HG03520 (cell line): ENCODE data around the gene RPL37A.
A peak's percentile ranks its signal among the peaks of the same experiment; 100 is the strongest.

Experiments
- ATAC-seq: cut with Tn5 transposase; IDR thresholded peaks from one replicate; pipeline ENCODE4 v1.9.1; 2021; ENCODE audit warnings: mild to moderate bottlenecking, moderate library complexity; ENCODE audit not compliant: unreplicated experiment

RPL37A gene

DNA sequence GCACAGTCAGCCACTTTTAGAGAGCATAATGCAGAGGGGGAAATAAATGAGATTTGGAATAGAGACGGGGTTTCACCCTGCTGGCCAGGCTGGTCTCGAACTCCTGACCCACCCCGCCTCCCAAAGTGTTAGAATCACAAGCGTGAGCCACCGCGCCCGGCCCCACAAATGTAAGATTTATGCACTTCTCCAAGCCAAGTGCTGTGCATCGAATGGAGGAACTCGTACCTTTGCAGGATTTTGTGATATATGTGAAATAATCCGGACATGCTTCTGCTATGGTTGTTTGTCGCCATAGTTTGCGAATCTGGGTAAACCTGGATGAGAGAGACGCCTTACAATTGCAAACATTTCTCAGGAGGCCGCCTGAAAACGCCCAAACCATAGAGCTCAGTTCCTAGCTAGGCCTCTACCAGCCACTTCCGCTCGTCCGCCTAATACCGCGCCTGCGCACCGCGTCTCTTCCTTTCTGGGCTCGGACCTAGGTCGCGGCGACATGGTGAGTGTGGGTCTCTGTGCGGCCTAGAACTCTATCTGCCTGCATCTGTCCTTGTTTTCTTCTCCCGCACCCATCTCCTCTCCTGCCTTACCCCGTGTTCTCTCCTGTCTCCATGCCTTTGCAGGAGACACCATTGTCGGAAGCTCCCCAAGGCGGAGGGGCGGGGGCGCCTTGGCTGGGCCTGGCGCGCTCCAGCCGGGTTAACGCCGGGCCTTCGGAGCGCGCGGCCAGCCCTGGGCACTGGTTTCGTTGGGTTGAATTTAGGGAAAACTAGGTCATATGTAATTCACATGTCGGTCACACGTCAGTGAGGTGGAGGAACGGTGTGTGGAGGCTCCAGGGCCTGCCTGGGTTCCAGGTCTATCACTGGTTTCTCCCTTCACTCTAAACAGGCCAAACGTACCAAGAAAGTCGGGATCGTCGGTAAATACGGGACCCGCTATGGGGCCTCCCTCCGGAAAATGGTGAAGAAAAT is at the start of gene RPL37A:
TSS of gene RPL37A (plus strand) at position 466 of the 974 bp plus-strand sequence. CDS start at position 497, 31 bp downstream.
- ATAC-seq, result peak; percentile 88

DNA sequence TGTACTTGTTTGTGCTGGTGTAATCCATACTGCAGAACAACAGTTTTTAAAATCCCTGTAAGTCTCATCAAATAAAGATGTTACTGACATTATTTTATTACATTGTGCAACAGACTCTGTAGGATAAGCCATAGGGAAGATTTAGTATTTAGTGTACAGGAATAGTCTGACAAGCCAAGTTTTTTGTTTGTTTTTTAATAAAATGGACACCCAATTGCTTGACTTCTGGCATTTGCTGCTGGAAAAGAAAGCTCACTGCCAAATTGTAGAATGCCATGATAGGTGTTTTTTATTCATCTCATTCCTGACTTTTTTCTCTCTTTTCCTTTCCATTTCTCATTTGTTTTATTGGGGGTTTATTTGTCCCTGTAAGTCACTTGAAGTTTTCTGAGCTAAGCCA is 48.3 kb upstream of the RPL37A start:
- no peak for ATAC-seq

DNA sequence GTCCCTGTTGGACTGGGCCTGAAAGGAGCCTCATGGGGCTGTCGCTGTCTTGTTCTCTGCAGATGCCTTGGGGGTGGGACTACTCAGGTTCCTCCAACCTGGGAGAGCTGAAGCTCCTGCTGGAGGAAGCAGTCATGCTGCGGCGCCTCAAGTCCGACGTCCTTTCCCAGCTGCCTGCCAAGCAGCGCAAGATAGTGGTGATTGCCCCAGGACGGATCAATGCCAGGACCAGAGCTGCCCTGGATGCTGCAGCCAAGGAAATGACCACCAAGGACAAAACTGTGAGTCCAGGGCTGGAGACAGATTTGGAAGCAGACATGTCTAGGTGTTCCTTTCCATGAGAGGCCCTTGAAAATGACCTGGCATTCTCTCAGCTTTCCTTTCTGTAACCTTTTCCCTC is 47.9 kb upstream of the RPL37A start:
- ATAC-seq, result no peak

DNA sequence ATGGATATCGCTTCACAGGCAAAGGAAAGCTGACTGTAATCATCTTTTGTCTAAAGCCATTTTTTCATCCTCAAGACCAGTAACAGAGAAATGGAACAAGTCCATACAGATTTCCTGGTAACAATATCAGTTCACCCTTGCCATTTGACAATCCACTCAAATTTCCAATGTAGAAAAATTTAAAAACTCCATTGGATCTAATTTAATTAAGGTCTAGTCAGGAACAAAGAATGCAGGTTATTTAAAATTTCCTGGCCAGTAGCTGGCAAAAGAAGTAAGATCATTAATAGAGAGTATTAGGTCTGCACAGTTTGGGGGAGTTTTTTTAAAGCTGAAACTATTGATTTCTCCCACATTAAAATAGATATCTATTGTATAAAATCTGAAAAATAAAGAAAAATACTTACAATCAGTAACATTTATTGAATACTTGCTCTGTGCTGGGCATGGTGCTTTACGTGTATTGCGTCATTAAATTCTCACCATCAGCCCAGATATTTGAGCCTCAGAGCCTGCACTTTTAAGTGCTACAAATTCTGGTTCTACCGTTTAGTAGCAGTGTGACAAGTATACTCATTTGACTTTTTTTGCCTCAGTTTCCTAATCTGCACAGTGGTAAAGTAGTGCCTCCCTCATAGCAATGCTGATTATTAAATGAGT is 44.6 kb upstream of the RPL37A start:
- ATAC-seq, result no peak

DNA sequence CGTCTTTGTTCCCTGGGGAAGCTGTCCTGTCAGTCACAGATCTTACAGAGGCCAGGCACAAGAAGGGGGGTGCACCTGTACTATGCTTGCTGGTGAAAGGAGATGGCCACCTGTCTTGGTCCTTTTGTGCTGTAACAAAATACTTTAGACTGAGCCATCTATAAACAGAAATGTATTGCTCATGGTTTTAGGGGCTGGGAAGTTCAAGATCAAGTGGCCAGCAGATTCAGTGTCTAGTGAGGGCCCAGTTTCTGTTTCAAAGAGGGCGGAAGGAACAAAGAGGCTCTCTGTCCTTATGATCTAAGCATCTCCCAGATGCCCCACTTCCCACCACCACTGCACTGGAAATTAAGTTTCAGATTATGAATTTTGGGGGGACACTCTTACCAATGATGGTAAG is 35.5 kb upstream of the RPL37A start:
- no peak for ATAC-seq

DNA sequence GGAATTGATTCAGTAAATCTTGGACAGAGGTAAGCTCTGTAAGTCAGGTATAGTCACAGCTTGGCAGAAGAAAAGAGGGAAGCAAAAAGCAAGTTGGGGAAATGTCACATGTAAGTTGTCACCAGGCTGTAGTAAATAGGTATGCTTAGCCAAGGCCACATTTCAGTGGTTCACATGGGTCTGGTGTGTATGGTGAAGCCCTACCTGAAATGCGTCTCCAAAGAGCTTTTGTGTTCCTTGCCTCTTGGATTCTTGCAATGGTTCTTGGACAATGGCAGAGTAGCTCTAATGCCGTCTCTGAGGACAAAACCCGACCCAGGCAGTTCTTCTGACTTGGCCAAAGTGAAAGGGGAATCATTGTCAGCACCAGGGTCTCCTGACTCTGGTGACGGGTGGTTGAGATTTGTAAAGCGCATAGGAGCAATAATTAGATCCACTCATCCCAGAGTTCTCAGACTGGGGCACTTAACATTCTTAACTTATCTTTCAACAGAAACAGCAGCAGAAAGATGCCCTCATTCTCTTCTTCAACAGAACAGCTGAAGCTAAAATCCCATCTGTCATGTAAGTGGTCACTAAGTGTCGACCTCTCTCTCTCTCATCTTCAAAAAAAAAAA is 34.4 kb upstream of the RPL37A start:
- no peak for ATAC-seq

DNA sequence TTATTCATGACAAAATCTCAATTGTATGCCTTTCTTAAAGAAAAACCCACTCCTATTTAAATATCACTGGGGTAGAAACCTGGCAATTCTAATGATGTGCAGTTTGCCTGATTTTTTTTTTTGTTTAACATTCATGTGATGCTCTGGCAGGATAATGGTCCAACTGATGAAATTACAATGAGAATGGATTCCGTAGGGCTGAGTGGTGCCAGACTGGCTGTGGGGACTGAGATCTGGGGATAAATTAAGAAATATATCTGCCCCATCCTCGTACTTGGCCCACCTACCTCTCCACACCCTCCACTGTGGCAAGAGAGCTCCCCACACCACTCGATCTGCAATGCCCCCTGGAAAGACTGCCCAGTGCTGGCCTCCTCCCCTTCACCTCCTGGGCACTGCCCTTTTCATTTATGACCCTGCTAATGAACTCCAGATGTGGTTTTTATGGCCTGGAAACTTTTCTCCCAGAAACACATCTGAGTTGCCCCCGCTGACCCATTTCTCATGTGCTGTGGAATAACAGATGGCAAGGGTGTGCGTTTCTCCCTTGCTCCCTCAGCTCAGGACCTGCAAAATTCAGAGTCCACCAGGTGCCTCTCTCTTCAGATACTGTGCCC is 33.0 kb upstream of the RPL37A start:
- ATAC-seq, result no peak

DNA sequence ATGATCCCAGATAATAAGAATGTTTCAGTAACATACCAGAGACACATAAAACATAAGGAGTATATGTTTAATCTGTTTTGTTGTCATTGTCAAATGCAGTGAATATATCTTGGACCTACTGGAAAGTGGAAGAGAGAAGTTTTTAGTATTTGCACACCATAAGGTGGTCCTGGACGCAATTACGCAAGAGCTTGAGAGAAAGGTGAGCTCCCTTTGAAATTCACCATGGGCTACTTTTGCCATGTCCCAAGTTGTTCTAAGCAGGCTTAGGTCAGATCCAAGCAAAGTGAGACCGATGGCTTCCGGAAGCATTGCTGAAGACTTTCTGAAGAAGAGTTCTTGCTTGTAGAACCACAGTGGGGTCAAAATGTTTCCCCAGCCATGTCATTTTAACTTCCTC is 30.8 kb upstream of the RPL37A start:
- ATAC-seq, result no peak

DNA sequence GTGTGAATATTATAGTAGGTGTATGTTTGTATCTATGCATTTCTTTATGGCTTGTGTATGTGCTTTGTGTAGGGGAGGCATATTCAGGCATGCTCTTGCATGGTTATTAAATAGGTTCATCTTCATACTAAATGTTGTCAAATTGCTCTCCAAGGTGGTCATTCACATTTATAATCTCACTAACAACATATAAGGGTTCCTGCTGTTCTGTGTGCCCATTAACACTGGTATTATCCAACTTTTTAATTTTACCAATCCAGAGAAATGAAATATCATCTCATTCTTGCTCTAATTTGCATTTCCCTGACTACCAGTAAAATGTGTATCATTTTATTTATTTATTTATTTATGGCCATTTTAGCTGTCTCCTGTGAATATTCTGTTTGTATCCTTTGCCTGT is 29.0 kb upstream of the RPL37A start:
- ATAC-seq, result no peak

DNA sequence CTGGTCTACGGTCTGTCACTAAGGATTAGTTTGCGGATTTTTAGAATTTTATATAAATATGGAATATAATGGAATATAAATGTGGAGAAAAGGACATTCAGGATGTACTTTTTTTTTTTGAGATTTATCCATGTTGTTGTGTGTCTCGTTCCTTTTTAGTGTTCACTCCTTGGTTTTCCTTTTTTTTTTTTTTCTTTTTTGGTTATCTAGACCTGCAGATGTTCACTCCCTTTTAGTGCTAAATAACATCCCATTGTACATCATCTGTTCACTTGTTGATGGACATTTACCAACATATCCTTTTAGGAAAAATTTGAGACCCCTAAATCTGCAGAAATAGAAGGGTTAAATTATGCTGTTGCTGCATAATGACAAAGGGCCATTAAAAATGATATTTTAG is 25.5 kb upstream of the RPL37A start:
- no peak for ATAC-seq

DNA sequence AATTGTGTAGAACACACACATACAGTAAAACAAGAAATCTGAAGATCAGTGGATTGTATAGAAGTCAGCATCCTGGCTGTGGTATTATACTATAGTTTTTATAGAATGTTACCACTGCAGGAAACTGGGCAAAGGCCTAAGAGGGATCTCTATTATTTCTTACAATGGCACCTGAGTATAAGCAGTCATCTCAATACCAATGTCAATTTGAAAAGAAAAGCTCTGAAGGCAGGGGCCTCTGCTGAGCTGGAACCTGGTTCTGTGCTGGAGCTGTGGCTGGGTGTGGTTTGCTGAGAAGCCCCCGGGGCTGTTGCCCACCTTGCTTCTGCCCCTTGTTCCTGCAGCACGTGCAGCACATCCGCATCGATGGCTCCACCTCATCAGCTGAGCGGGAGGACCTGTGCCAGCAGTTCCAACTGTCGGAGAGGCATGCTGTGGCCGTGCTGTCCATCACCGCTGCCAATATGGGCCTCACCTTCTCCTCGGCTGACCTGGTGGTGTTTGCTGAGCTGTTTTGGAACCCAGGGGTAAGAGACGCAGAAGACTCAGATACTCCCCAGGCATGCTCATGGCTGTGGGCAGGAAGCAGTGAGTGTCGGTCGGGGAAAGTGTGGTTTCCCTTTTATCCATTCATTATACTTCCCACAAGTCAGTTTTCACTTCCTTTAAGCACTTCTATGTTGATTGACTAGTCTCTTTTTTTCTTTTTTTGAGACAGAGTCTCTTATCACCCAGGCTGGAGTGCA is 23.5 kb upstream of the RPL37A start:
- ATAC-seq, result no peak

DNA sequence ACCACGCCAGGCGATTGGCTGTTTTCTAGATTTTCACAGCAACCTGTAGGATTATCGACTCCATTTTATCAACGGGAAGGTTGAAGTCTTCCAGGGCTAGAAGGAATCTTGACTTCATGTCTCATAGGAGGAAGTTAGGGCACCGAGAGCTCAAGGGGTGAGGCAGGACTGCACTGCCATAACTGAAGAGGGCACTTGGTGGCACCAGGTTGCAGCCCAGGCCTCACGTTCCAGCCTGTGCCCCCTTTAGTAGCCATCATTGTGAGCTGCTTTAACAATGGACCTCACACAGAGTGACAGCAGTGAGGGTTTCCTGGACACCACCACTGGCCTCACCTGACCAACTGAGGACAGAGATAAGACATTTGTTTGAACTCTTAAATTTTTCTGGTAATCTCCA is 22.9 kb upstream of the RPL37A start:
- no peak for ATAC-seq

DNA sequence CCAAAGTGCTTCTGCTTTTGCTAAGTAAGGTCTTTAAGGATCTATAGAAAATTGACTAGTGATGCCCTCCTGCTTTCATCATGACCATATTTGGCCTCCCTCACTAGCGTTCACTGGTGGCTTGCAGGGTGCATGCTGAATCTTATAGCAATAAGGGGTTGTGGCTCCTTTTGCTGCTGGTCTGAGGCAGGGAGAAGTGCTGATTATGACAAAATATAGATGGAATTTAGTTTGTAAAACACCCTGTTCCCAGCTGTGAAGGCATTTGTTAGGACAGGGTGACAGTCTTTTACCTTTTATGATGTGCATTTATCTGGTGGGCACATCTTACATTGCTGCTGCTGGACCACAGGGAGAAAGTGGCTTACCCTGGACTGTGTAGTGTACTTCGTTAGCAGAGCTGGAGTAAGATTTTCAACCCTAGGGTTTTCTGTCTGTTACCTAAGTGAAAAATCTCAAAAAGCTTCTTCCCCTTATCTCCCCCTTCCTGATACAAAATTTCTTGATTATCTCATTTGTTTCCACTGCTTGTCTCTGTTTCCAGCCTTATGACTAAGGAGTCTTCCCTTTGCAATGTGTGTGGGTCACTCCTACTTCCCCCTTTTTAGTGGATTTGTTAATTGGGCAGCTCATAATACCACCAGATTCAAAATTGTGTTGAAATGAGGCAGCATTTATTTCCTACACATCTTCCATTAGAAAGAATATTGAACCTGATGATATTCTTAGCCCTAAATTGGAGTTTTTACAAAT is 21.2 kb upstream of the RPL37A start:
- no peak for ATAC-seq

DNA sequence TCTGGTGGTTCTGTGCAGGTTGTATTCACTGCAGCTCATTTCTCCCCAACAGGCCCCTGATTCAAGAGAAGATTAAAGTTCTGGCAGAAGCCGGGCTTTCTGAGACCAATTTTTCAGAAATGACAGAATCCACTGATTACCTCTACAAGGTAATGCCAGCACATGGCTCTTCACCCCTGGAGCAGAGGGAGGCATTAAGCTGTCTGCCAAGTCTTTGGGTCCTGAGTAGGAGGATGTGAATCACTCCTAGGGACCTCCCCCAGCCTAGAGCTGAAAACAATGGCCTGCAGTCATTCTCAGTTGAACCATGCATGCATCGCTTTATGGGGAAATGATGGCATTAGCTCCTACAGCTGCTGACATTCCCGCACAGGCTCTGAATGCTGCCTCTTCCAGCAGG is 20.5 kb upstream of the RPL37A start:
- ATAC-seq, result no peak

DNA sequence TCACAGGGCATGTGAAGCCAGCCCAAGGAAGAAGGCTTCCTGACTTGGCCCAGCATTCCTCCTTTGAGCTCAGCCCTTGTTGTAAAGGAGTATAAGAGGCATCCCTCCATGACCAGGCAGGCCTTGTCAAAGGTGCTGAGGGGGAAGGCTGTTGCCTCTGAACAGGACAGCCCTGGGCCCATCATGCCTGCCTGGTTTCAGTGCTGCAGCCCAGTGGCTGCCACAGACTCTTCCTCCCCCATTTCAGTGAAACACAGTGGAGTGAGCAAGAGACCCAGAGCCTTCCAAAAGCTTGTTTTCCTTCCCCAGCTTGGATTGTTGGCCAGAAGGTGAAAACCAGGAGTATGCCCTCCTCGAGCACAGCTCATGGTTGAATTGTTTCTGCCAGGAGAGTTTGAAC is 19.9 kb upstream of the RPL37A start:
- ATAC-seq, result no peak

DNA sequence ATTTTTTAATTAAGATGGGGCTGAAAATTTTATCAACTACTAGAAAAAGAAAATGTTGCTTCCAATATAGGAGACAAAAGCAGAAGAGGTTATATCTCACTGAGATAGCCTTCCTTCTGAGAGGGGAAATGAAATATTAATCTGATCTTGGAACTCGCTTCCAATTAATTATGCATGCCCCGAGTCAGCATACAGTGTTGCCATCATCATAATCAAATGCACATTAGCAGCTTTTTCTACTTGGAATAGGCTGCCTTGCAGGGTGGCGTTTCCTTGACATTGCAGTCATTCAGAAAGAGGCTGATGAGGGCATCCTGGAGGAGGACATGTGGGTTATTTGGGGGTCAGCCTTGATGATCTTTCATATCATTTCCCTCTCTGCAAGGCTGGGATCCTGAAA is 18.4 kb upstream of the RPL37A start:
- no peak for ATAC-seq

DNA sequence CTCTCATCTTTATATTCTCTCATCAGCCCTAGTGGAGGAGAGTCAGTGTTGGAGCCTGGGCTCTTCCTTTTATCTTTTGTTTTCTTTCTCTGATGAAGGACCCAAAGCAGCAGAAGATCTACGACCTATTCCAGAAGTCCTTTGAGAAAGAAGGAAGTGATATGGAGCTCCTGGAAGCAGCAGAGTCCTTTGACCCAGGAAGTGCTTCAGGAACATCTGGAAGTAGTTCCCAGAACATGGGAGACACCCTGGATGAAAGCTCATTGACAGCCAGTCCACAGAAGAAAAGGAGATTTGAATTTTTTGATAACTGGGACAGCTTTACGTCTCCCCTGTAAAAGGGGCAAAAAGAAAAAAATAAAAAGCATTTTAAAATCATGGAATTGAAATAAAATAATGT is 16.0 kb upstream of the RPL37A start:
- no peak for ATAC-seq

DNA sequence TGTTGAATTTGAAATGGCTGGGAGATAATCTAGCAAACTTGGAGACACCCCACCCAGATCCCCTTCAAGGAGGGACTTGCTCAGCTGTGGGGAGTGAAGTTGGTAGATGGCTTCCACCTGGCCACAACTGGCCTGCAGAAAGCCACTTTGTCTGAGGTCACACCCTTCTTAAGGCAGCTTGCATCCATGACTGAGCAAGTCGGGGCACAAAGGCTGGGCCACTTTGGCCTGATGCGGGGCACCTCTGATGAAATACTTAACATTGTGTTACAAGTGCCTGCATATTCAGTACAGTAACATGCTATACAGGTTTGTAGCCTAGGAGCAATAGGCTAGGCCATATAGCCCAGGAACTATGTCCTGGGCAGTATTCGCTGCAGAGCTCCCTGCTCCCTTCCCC is 13.4 kb upstream of the RPL37A start:
- no peak for ATAC-seq

DNA sequence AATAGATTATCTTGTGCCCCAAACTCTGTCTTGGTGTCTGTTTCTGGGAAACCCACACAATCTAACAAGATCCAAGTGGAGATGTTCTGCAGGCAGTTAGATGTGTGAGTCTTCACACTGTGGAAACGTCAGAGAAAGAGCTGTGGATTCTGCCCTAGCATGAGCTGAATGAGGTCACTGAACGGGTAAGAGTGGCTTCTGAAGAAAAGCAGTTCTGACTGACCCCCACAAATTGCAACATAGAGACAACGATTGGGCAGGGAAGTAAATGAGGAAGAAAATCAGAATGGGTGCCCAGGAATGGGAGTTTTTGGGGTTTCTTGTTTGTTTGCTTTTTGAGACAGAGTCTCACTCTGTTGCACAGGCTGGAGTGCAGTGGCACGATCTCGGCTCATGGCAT is 12.9 kb upstream of the RPL37A start:
- no peak for ATAC-seq

DNA sequence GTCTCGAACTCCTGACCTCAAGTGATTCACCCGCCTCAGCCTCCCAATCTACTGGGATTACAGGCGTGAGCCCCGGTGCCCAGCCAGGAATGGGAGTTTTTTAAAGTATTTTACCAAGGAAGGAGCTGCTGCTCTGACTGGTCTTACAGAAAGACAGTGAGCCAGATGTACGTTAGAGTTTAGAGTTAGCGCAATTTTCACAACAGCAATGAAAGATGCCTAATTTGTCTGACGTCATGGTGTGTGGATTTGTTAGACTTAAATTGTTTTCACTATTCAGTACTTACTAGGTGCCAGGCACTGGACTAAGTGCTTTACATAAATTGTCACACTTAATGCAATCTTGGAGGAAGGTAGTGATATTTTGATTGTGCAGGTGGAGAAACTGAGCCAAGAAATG is 12.4 kb upstream of the RPL37A start:
- no peak for ATAC-seq
